Measurements from ENCODE around the gene GPR141.

Gene GPR141, protein sequence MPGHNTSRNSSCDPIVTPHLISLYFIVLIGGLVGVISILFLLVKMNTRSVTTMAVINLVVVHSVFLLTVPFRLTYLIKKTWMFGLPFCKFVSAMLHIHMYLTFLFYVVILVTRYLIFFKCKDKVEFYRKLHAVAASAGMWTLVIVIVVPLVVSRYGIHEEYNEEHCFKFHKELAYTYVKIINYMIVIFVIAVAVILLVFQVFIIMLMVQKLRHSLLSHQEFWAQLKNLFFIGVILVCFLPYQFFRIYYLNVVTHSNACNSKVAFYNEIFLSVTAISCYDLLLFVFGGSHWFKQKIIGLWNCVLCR

DNA sequence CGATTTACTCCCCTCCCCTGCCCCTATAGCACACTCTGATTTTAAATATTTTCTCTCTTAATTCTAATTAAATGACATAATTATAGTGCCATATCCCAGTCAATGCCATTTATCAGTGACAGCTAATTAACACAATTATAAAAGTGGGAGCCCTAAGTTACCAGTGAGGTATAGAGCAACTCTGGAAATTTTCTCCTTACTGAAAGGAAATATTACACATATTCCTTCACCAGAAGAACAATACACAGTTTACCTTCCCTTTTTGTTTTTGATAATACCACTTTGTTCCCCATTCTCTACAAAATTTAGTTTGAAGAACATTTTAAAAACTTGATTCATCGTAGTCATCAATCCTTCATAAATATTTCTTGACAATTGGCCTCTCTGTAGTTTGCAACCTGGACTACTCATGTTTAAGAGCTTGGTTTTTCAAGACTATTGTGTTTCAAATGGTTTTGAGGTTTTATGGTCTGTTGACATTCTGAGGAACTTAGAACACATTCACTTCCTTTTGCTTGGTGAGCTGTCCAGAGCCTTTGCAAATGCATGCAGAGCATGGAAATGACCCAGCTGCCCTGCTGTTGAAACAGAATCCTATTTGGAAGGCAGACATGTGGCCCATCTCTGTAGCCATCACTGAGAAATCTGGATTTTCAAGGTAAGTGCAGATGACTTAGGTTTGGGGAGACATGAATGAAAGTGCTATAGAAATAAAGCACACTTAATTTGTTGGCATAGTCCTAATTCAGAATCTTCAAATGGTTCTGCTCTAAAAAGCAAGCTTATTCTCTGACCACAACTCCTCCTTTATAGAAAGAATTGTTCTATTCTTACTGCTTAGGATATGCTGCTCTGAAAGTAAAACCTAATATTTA is at the start of gene GPR141:
GPR141 (plus strand) TSS at position 521 of the 875 bp plus-strand sequence. CDS start 56,628 bp downstream, outside the sequence.
- DNase-seq, result no peak

GRCh38 chr7:37635346-37635745 is 48.2 kb upstream of the GPR141 start:
- DNase-seq, result no peak

DNA sequence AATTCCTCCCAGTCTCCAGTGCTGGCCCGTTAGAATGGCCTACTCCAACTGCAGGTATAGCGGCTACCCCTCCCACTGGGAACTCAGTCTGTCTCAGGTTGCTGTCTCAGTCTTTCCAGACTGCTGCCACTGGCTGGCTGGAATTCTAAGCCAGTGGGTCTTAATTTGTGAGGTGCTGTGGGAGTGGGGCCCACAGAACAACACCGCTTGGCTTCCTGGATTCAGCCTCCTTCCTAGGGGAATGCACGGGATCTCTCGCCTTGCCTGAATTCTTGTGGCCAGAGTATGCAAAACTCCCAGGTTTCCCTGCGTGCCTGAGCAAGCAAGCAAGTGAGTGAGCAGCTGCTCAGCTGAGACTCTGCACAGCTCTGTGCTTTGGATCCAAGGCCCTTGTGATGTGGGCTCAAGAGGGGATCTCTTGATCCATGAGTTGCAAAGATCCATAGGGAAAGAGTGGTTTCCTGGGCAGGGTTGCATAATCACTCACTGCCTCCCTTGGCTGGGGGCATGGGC is 41.5 kb upstream of the GPR141 start:
- DNase-seq, result no peak

DNA sequence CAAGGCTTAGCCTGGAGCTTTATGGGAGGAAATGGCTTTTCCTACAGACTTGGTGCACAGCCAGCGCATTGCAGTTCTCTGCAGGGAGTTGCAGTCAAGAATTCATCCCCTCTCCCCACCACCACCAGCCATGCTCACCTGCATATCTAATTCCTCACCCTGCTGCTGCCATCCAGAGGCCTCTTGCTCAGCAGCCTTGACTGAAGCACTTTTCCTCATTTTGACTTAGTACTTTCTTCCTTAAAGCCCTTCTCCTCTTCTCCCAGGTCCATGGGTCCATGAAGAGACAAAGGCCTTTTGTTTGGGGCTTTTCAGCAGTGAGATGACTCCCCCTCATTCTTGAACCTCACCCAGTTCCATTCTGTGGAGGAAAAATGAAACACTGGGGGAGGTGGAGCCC is 39.7 kb upstream of the GPR141 start:
- DNase-seq, result no peak

- DNase-seq, result no peak
Measured at GRCh38 chr7:37645282-37646050, 38.1 kb upstream of the GPR141 start.

GRCh38 chr7:37656913-37657530 is 26.5 kb upstream of the GPR141 start:
- no peak for DNase-seq

GRCh38 chr7:37657816-37658215 is 25.8 kb upstream of the GPR141 start:
- no peak for DNase-seq

- no peak for DNase-seq
Measured at GRCh38 chr7:37659971-37660565, 23.5 kb upstream of the GPR141 start.

DNA sequence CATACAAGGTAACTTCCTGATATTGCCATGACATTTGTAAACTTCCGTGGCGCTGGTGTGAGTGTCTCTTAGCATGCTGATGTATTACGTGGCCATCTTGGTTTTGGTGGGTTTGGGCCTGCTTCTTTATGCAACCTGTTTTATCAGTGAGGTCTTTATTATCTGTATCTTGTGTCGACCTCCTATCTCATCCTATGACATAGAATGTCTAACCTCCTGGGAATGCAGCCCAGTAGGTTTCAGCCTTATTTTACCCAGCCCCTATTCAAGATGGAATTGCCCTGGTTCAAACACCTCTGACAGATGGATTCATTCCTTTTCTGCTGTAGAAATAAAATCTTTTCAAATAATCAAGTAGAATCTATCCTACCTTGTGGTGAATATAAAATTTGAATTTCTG is 23.0 kb upstream of the GPR141 start:
- DNase-seq, result no peak

DNA sequence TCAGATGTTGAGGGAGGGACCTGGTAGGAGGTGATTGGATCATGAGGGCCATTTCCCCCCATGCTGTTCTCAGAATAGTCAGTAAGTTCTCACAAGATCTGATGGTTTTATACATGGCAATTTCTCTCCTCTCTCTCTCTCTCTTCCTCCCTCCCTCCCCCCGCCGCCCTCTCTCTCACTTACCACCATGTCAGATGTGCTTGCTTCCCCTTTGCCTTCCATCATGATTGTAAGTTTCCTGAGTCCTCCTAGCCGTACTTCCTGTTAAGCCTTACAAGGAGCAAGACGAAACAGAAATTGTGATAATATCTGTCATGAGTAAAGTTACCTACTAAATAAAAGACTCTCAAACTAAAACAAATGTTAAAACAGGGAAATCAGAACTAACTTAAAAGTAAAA is 19.9 kb upstream of the GPR141 start:
- no peak for DNase-seq

- DNase-seq, result no peak
Measured at GRCh38 chr7:37665352-37666022, 18.1 kb upstream of the GPR141 start.

DNA sequence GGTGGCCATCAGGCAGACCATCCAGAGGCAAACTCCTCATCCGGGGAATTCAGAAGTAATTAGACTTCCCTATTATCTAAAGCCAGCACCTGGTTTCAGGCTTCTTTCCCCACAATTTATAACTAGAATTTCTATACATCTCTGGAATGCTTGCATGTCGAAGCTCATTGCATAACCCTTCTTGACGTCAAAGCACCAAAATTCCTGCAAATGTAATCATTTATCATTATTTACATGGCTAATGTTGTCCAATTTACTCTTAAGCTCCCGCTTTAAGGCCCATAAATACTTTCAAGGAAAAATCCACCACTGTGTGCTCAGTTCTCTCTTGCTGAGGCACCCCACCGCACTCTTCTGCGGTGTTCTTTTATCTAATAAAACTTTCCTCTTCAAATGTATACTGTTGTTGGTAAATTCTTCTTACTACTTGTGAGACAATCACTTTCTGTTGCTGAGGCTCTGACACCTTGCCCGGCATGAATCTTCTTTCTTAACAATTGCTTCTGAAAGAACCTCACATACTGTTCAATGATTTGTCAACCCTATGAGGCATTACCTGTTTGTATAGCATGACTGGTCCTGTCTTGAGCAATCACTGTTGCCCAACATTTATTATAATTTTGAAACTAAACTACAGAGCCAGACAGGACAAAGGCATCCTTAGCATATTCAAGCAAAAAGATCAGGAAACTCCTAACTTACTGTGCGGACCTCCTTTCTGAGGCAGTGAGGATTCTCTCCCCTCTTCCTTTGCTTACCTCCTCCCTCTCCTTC is 17.4 kb upstream of the GPR141 start:
- no peak for DNase-seq

GRCh38 chr7:37669818-37670217 is 13.7 kb upstream of the GPR141 start:
- no peak for DNase-seq

DNA sequence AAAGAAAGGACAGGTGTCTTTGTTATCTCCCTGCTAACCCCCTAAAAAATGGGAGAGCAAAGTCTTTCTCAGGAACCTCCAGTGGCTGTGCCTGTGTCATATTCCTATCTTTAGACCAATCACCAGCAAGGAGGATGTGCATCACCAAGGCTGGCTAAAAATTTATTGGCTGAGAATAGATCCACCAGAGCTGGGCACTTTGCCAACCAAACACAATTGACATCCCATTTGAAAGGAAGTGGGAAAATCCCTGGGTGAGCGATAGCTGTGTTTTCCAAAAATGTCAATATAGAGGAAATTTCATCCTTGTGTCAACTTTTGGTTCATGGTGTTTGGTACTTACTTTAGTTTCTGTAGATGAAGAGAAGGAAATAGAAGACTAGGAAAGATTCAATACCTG is 13.1 kb upstream of the GPR141 start:
- DNase-seq, result no peak

GRCh38 chr7:37671876-37672275 is 11.7 kb upstream of the GPR141 start:
- DNase-seq, result no peak

GRCh38 chr7:37672926-37673325 is 10.6 kb upstream of the GPR141 start:
- no peak for DNase-seq

DNA sequence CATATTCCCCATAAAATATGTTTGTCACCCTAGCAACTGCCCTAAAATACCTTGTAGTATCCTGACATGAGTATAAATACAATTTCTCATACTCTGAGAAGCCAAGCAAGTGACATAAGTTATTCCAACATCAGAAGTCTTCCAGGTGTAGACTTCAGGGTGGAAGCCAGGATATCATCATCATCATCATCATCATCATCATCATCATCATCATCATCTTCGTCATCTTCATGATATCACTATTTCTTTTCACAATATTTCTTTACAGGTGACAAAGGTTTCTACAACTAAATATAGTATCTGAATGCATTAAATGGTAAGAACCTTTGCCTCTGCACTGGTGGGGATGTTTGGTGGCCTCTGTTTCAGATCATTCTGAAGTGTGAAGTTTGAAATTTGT is 10.0 kb upstream of the GPR141 start:
- no peak for DNase-seq

DNA sequence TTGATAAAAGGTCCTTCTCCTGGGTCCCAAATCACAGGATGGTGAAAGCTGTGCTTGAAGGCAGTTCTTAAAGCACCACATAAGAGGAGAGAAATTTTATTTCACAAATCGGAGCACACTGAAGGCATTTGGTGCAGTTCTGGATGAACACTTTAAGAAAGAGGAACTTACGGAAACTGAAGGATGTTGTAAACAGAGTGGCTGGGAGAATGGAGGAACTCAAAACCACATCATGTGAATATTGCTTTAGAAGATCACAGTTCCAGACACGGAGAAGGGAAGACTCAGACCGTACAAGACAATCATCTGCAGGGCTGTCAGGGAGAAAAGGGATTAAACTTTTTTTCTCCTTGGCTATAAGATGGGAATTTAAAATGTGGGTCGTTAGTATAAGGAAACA is 9.0 kb upstream of the GPR141 start:
- no peak for DNase-seq

DNA sequence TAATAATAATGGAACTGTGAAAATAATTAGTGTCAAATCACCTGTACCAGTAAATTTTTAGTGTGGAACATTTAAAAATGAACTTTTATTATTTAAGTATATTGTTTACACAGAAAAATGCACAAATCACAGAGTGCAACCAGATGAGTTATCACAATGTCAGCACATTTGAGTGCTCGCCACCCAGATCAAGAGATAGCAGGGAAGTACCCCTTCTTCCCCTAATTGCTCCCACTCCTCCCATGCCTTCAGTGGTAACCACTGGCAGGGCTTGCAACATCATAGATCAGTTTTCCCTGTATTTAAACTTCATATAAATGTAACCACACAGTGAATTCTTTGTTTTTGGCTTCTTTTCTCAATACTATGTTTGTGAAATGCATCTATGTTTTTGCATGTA is 7.8 kb upstream of the GPR141 start:
- no peak for DNase-seq

DNA sequence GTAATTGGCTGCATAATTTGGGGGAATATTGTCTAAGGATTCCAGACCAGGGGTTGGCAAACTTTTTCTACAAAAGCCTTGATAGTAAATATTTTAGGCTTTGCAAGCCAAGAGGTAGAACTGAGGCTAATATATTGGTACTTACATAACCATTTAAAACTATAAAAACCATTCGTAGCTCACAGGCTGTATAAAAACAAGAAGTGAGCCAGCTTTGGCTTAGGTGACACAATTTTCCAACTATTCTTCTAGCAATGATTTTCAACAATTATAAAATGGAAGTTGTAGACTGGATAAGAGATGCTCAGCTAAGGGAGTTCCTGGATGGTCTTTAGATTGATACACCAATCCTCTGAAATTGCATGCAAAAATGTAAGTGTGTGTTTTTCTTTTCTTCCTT is 1.4 kb downstream of the GPR141 start:
- DNase-seq, result no peak
